Tibial nerve (tissue), 4 donors: ENCODE measurements around the gene CENPP. TPM values are rescaled to one million over a fixed set of nuclear protein-coding genes. Genes with fewer than 3 reads are reported as not detected.

Source experiments
- DNase-seq, 2 donors: peaks; one replicate each; pipeline ENCODE4 v3.0.0-alpha.2; 2019; ENCODE audit warnings: low spot score in 2 of 2
- H3K27ac ChIP-seq, 4 donors: fragments of 200-600 bp; sonication (generic) in 3 of 4; one replicate each; pipeline ENCODE4 v1.5.1; 2017 to 2019; ENCODE audit warnings: mild to moderate bottlenecking in 1 of 4
- H3K27me3 ChIP-seq, 2 donors: fragments of 200-600 bp; sonication (generic) in 1 of 2; one replicate each; pipeline versions ENCODE4 v1.5.1 to v1.6.0; 2017 to 2019
- H3K36me3 ChIP-seq, 3 donors: fragments of 200-600 bp; sonication (generic); one replicate each; pipeline ENCODE4 v1.5.1; 2018 to 2019
- H3K4me1 ChIP-seq, 4 donors: fragments of 200-600 bp; sonication (generic) in 3 of 4; one replicate each; pipeline ENCODE4 v1.5.1; 2017 to 2019
- H3K4me3 ChIP-seq, 4 donors: fragments of 200-600 bp; sonication (generic) in 3 of 4; one replicate each; pipeline ENCODE4 v1.5.1; 2017 to 2019; ENCODE audit warnings: mild to moderate bottlenecking in 1 of 4, moderate library complexity in 1 of 4
- H3K9me3 ChIP-seq, 4 donors: fragments of 200-600 bp; sonication (generic) in 3 of 4; one replicate each; pipeline ENCODE4 v1.5.1; 2017 to 2019
- CTCF ChIP-seq, 5 experiments: fragments of 200-600 bp in 3 of 5; fragments of 450-650 bp in 2 of 5; sonication (generic) in 3 of 5; IDR thresholded peaks; one replicate each; pipeline ENCODE4 v1.5.1; 2016 to 2019; ENCODE audit warnings: antibody characterized with exemption in 5 of 5, mild to moderate bottlenecking in 3 of 5, moderate library complexity in 2 of 5
- EP300 ChIP-seq, 2 donors: sonication (generic); formaldehyde crosslinking; IDR thresholded peaks; one replicate each; pipeline ENCODE4 v1.6.1; 2017; ENCODE audit warnings: antibody characterized with exemption in 2 of 2, mild to moderate bottlenecking in 1 of 2
- POLR2A ChIP-seq, 2 donors: fragments of 450-650 bp; IDR thresholded peaks; one replicate each; pipeline ENCODE4 v1.6.1; 2017; ENCODE audit warnings: antibody characterized with exemption in 2 of 2, mild to moderate bottlenecking in 2 of 2, moderate library complexity in 2 of 2
- WGBS, 2 donors: methylation state at CpG; one replicate each; pipeline ENCODE4 v1.1.5; 2018; 5-methylcytosine and 5-hydroxymethylcytosine counted together
- total RNA-seq, 4 donors: library from RNA; depleted of rRNA; stranded (reverse); fragments of >200 nt; gene quantifications; one replicate each; pipeline ENCODE4 v1.1.0, GENCODE V29; 2016

The CENPP gene
- total RNA-seq, 4 donors from 2014 or later = 5.0 to 17.1 (median 6.9) TPM

GRCh38 chr9:92657296-92658094 is 331.7 kb downstream of the CENPP start:
- Histone ChIP-seq H3K27me3 (no peaks in the 10 kb centered on the region), H3K27ac (no peak overlapping the region), H3K4me3 (no peak overlapping the region), H3K4me1 (peaks cover 0 to 49% (median 0%) of the 10 kb centered on the region in 4 donors), H3K9me3 (no peaks in the 10 kb centered on the region), H3K36me3 (peaks cover 0 to 51% (median 3%) of the 10 kb centered on the region in 3 donors)
- DNase-seq = no peak
- 89 to 90% methylated on average over 17 of the region's 17 CpGs for WGBS, 2 donors
- TF ChIP-seq POLR2A (IDR thresholded peaks at IDR 0.05) = no peak
- TF ChIP-seq EP300 (IDR thresholded peaks at IDR 0.05) = no peak
- no peak for TF ChIP-seq CTCF (IDR thresholded peaks at IDR 0.05)

GRCh38 chr9:92658176-92658575 is 332.4 kb downstream of the CENPP start:
- TF ChIP-seq EP300 (IDR thresholded peaks at IDR 0.05) (no peak), POLR2A (IDR thresholded peaks at IDR 0.05) (no peak), CTCF (IDR thresholded peaks at IDR 0.05) (no peak)
- DNase-seq = no peak

GRCh38 chr9:92658611-92659010 is 332.9 kb downstream of the CENPP start:
- DNase-seq = no peak
- H3K4me3 ChIP-seq = no peak overlapping the region
- H3K9me3 ChIP-seq = no peaks in the 10 kb centered on the region
- TF ChIP-seq POLR2A (IDR thresholded peaks at IDR 0.05) = no peak
- TF ChIP-seq CTCF (IDR thresholded peaks at IDR 0.05) = no peak
- no peak for TF ChIP-seq EP300 (IDR thresholded peaks at IDR 0.05)
- WGBS, 2 donors = 95 to 98% methylated on average over 4 of the region's 4 CpGs
- H3K27ac ChIP-seq = no peak overlapping the region
- H3K4me1 ChIP-seq = peaks cover 0 to 49% (median 0%) of the 10 kb centered on the region in 4 donors
- H3K27me3 ChIP-seq = no peaks in the 10 kb centered on the region
- peaks cover 0 to 46% (median 3%) of the 10 kb centered on the region in 3 donors for H3K36me3 ChIP-seq

More at GRCh38 chr9:92658176-92658575, 332.4 kb downstream of the CENPP start:
- Histone ChIP-seq H3K4me3 (no peak overlapping the region), H3K27me3 (no peaks in the 10 kb centered on the region), H3K9me3 (no peaks in the 10 kb centered on the region), H3K36me3 (peaks cover 0 to 44% (median 3%) of the 10 kb centered on the region in 3 donors), H3K4me1 (peaks cover 0 to 49% (median 0%) of the 10 kb centered on the region in 4 donors), H3K27ac (no peak overlapping the region)
- 86 to 91% methylated on average over 7 of the region's 7 CpGs for WGBS, 2 donors

- Histone ChIP-seq H3K27ac (peak overlapping the region in 2 of 4 donors; percentile 43 to 47), H3K4me3 (no peak overlapping the region), H3K9me3 (no peaks in the 10 kb centered on the region), H3K36me3 (peaks cover 0 to 47% (median 3%) of the 10 kb centered on the region in 3 donors), H3K4me1 (peaks cover 0 to 39% (median 0%) of the 10 kb centered on the region in 4 donors), H3K27me3 (no peaks in the 10 kb centered on the region)
- DNase-seq = no peak
- TF ChIP-seq EP300 (IDR thresholded peaks at IDR 0.05) (no peak), POLR2A (IDR thresholded peaks at IDR 0.05) (no peak), CTCF (IDR thresholded peaks at IDR 0.05) (no peak)
- WGBS, 2 donors = 39 to 63% methylated on average over 10 of the region's 10 CpGs
Observed at GRCh38 chr9:92659601-92660000, 333.8 kb downstream of the CENPP start.

GRCh38 chr9:92660266-92660665 is 334.5 kb downstream of the CENPP start:
- Histone ChIP-seq H3K4me1 (peaks cover 0 to 38% (median 0%) of the 10 kb centered on the region in 4 donors), H3K9me3 (no peaks in the 10 kb centered on the region), H3K36me3 (peaks cover 0 to 40% (median 3%) of the 10 kb centered on the region in 3 donors), H3K4me3 (no peak overlapping the region), H3K27ac (peak overlapping the region in 2 of 4 donors; percentile 43 to 47), H3K27me3 (no peaks in the 10 kb centered on the region)
- WGBS, 2 donors = 53 to 58% methylated on average over 4 of the region's 4 CpGs
- no peak for DNase-seq
- TF ChIP-seq POLR2A (IDR thresholded peaks at IDR 0.05) = no peak
